Thyroid gland (tissue), 4 donors: ENCODE measurements around the gene OR7A5. TPM values are rescaled to one million over a fixed set of nuclear protein-coding genes. Genes with fewer than 3 reads are reported as not detected.

ENCODE experiments used
- DNase-seq, 2 donors: peaks; one replicate each; pipeline ENCODE4 v3.0.0-alpha.2; 2019
- H3K27ac ChIP-seq, 3 donors: fragments of 200-600 bp; sonication (generic); 1 replicate in 2 of 3; 2 replicates in 1 of 3; pipeline ENCODE4 v1.5.1; 2016 to 2019; ENCODE audit warnings: mild to moderate bottlenecking in 1 of 3, moderate library complexity in 1 of 3
- H3K27me3 ChIP-seq: fragments of 200-600 bp; sonication (generic); one replicate; pipeline ENCODE4 v1.5.1; 2019
- H3K36me3 ChIP-seq, 2 donors: fragments of 200-600 bp; sonication (generic); one replicate each; pipeline ENCODE4 v1.5.1; 2016 to 2019
- H3K4me1 ChIP-seq, 2 donors: fragments of 200-600 bp; sonication (generic); one replicate each; pipeline ENCODE4 v1.5.1; 2017 to 2019
- H3K4me3 ChIP-seq, 3 donors: fragments of 200-600 bp; sonication (generic); replicated peaks in 1 of 3; 1 replicate in 2 of 3; 2 replicates in 1 of 3; pipeline ENCODE4 v1.5.1; 2016; ENCODE audit warnings: mild to moderate bottlenecking in 1 of 3
- H3K9me3 ChIP-seq: fragments of 200-600 bp; sonication (generic); one replicate; pipeline ENCODE4 v1.5.1; 2017
- CTCF ChIP-seq, 6 experiments: fragments of 200-600 bp in 3 of 6; fragments of 450-650 bp in 3 of 6; sonication (generic) in 3 of 6; IDR thresholded peaks; one replicate each; pipeline ENCODE4 v1.5.1; 2016 to 2019; ENCODE audit warnings: antibody characterized with exemption in 6 of 6, mild to moderate bottlenecking in 2 of 6, inconsistent platforms in 1 of 6, moderate library complexity in 1 of 6
- POLR2A ChIP-seq, 2 donors: fragments of 450-650 bp; IDR thresholded peaks; one replicate each; pipeline ENCODE4 v1.6.1; 2017; ENCODE audit warnings: antibody characterized with exemption in 2 of 2, mild to moderate bottlenecking in 2 of 2, moderate library complexity in 1 of 2
- WGBS, 2 donors: methylation state at CpG; one replicate each; pipeline ENCODE4 v1.1.5; 2017; 5-methylcytosine and 5-hydroxymethylcytosine counted together
- intact Hi-C: fragments of 100-400 bp; cut with DNase I; formaldehyde crosslinking; loops from one replicate; pipeline ENCODE4 v1.15.1; 2023
- total RNA-seq, 4 donors: library from RNA; depleted of rRNA; stranded (reverse); fragments of >200 nt; gene quantifications; one replicate each; pipeline ENCODE4 v1.2.3, GENCODE V29; 2016

Gene OR7A5
- total RNA-seq, 4 donors from 2014 or later = not detected

GRCh38 chr19:14821937-14822336 lies 13.0 kb downstream of the OR7A5 start:
- intact Hi-C loops = no loop called here
- no peak for DNase-seq
- TF ChIP-seq CTCF (IDR thresholded peaks at IDR 0.05) (no peak), POLR2A (IDR thresholded peaks at IDR 0.05) (no peak)
- no peaks in the 10 kb centered on the region for H3K4me1 ChIP-seq
- WGBS, 2 donors = 60 to 61% methylated on average over 6 of the region's 6 CpGs
- no peaks in the 10 kb centered on the region for H3K36me3 ChIP-seq
- H3K27ac ChIP-seq = no peak overlapping the region
- no peaks in the 10 kb centered on the region for H3K27me3 ChIP-seq
- no peaks in the 10 kb centered on the region for H3K9me3 ChIP-seq
- no peak overlapping the region for H3K4me3 ChIP-seq

GRCh38 chr19:14818588-14818987 lies 16.4 kb downstream of the OR7A5 start:
- Histone ChIP-seq H3K36me3 (no peaks in the 10 kb centered on the region), H3K9me3 (no peaks in the 10 kb centered on the region), H3K4me3 (no peak overlapping the region), H3K4me1 (no peaks in the 10 kb centered on the region), H3K27ac (no peak overlapping the region), H3K27me3 (no peaks in the 10 kb centered on the region)
- DNase-seq = no peak
- no peak for TF ChIP-seq CTCF (IDR thresholded peaks at IDR 0.05)
- no peak for TF ChIP-seq POLR2A (IDR thresholded peaks at IDR 0.05)
- intact Hi-C loops = no loop called here
- 79 to 82% methylated on average over 8 of the region's 8 CpGs for WGBS, 2 donors

- no peaks in the 10 kb centered on the region for H3K4me1 ChIP-seq
- no peak overlapping the region for H3K27ac ChIP-seq
- H3K9me3 ChIP-seq = no peaks in the 10 kb centered on the region
- H3K36me3 ChIP-seq = no peaks in the 10 kb centered on the region
- H3K27me3 ChIP-seq = no peaks in the 10 kb centered on the region
- DNase-seq = no peak
- TF ChIP-seq CTCF (IDR thresholded peaks at IDR 0.05) = no peak
- TF ChIP-seq POLR2A (IDR thresholded peaks at IDR 0.05) = no peak
- WGBS, 2 donors = 62 to 68% methylated on average over 3 of the region's 3 CpGs
- H3K4me3 ChIP-seq = no peak overlapping the region
- intact Hi-C loops = no loop called here
These were observed 17.9 kb downstream of the OR7A5 start for GRCh38 chr19:14817052-14817451.

- whole genome bisulfite sequencing, 2 donors = 60 to 71% methylated on average over 2 of the region's 2 CpGs
- no peak overlapping the region for H3K27ac ChIP-seq
- no peak overlapping the region for H3K4me3 ChIP-seq
- no peaks in the 10 kb centered on the region for H3K36me3 ChIP-seq
- no peaks in the 10 kb centered on the region for H3K27me3 ChIP-seq
- H3K9me3 ChIP-seq = no peaks in the 10 kb centered on the region
- no peak for DNase-seq
- intact Hi-C loops = no loop called here
- no peaks in the 10 kb centered on the region for H3K4me1 ChIP-seq
- no peak for TF ChIP-seq POLR2A (IDR thresholded peaks at IDR 0.05)
These were observed 19.9 kb downstream of the OR7A5 start for GRCh38 chr19:14814982-14815652.

- Histone ChIP-seq H3K27me3 (no peaks in the 10 kb centered on the region), H3K9me3 (no peaks in the 10 kb centered on the region), H3K27ac (no peak overlapping the region), H3K4me3 (no peak overlapping the region), H3K36me3 (no peaks in the 10 kb centered on the region), H3K4me1 (no peaks in the 10 kb centered on the region)
- TF ChIP-seq POLR2A (IDR thresholded peaks at IDR 0.05) = no peak
- TF ChIP-seq CTCF (IDR thresholded peaks at IDR 0.05) = no peak
- intact Hi-C loops = no loop called here
- 33 to 40% methylated on average over 9 of the region's 9 CpGs for WGBS, 2 donors
- DNase-seq = no peak
These were observed 25.5 kb downstream of the OR7A5 start for GRCh38 chr19:14809272-14810057.
